ENCODE data around the gene RAD51AP1. TPM values are rescaled to one million over a fixed set of nuclear protein-coding genes. Genes with fewer than 3 reads are reported as not detected.

Gene RAD51AP1
- total RNA-seq, 1 experiment from 2014 or later: 87.4 TPM

GRCh38 chr12:4595881-4596280, 57.2 kb downstream of the RAD51AP1 start:
- Histone ChIP-seq H3K27me3 (replicated peaks; ENCODE audit: control insufficient read depth, insufficient read depth, low read length) (no peaks in the 10 kb centered on the region), H3K4me3 (ENCODE audit: low read depth, low read length) (no peak overlapping the region), H3K9me3 (no peaks in the 10 kb centered on the region), H3K36me3 (ENCODE audit: control insufficient read depth, insufficient read depth, low read length) (no peaks in the 10 kb centered on the region), H3K4me1 (no peaks in the 10 kb centered on the region)
- intact Hi-C loops (cut with micrococcal nuclease; ENCODE audit: unreplicated experiment): no loop called here
- no peaks in the 10 kb centered on the region for H3K4me1 Mint-ChIP-seq (ENCODE audit: low read depth, unreplicated experiment)
- H3K27me3 Mint-ChIP-seq (ENCODE audit: insufficient read depth, unreplicated experiment): peaks cover 26% of the 10 kb centered on the region
- CTCF ChIA-PET: no interaction called here
- no peaks in the 10 kb centered on the region for H3K36me3 Mint-ChIP-seq (ENCODE audit: insufficient read depth, unreplicated experiment)
- no TSS peak for BruUV-seq (replicated peaks)
- H3K9me3 Mint-ChIP-seq (ENCODE audit: unreplicated experiment): no peaks in the 10 kb centered on the region
- H3K27ac Mint-ChIP-seq (ENCODE audit: unreplicated experiment): no peak overlapping the region
- POLR2A ChIA-PET: no interaction called here
- no peak overlapping the region for H3K4me3 Mint-ChIP-seq (ENCODE audit: unreplicated experiment)
- TF ChIP-seq, protein P1, sequence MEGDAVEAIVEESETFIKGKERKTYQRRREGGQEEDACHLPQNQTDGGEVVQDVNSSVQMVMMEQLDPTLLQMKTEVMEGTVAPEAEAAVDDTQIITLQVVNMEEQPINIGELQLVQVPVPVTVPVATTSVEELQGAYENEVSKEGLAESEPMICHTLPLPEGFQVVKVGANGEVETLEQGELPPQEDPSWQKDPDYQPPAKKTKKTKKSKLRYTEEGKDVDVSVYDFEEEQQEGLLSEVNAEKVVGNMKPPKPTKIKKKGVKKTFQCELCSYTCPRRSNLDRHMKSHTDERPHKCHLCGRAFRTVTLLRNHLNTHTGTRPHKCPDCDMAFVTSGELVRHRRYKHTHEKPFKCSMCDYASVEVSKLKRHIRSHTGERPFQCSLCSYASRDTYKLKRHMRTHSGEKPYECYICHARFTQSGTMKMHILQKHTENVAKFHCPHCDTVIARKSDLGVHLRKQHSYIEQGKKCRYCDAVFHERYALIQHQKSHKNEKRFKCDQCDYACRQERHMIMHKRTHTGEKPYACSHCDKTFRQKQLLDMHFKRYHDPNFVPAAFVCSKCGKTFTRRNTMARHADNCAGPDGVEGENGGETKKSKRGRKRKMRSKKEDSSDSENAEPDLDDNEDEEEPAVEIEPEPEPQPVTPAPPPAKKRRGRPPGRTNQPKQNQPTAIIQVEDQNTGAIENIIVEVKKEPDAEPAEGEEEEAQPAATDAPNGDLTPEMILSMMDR (IDR thresholded peaks at IDR 0.05; ENCODE audit: insufficient read depth in 1 of 2, low read depth in 1 of 2, low read length in 1 of 2, severe bottlenecking in 1 of 2, unreplicated experiment in 1 of 2): no peak
- DNase-seq: no peak

GRCh38 chr12:4603421-4603820, 64.7 kb downstream of the RAD51AP1 start:
- peaks cover 27% of the 10 kb centered on the region for H3K27me3 Mint-ChIP-seq (ENCODE audit: insufficient read depth, unreplicated experiment)
- H3K4me1 ChIP-seq: peaks cover 13% of the 10 kb centered on the region
- intact Hi-C loops (cut with micrococcal nuclease; ENCODE audit: unreplicated experiment): no loop called here
- no peak overlapping the region for H3K4me3 ChIP-seq (ENCODE audit: low read depth, low read length)
- no peak overlapping the region for H3K27ac Mint-ChIP-seq (ENCODE audit: unreplicated experiment)
- ChIA-PET POLR2A (no interaction called here), CTCF (no interaction called here)
- no peaks in the 10 kb centered on the region for H3K36me3 Mint-ChIP-seq (ENCODE audit: insufficient read depth, unreplicated experiment)
- H3K27me3 ChIP-seq (replicated peaks; ENCODE audit: control insufficient read depth, insufficient read depth, low read length): no peaks in the 10 kb centered on the region
- no peak for DNase-seq
- no peaks in the 10 kb centered on the region for H3K9me3 Mint-ChIP-seq (ENCODE audit: unreplicated experiment)
- no peaks in the 10 kb centered on the region for H3K36me3 ChIP-seq (ENCODE audit: control insufficient read depth, insufficient read depth, low read length)
- no TSS peak for BruUV-seq (replicated peaks)
- TF ChIP-seq, protein P1 (IDR thresholded peaks at IDR 0.05; ENCODE audit: insufficient read depth in 1 of 2, low read depth in 1 of 2, low read length in 1 of 2, severe bottlenecking in 1 of 2, unreplicated experiment in 1 of 2): no peak
- H3K4me3 Mint-ChIP-seq (ENCODE audit: unreplicated experiment): no peak overlapping the region
- no peaks in the 10 kb centered on the region for H3K9me3 ChIP-seq
- H3K4me1 Mint-ChIP-seq (ENCODE audit: low read depth, unreplicated experiment): peaks cover 22% of the 10 kb centered on the region

- TF ChIP-seq, protein P1 (IDR thresholded peaks at IDR 0.05; ENCODE audit: insufficient read depth in 1 of 2, low read depth in 1 of 2, low read length in 1 of 2, severe bottlenecking in 1 of 2, unreplicated experiment in 1 of 2): no peak
- Mint-ChIP-seq H3K4me3 (ENCODE audit: unreplicated experiment) (no peak overlapping the region), H3K9me3 (ENCODE audit: unreplicated experiment) (no peaks in the 10 kb centered on the region), H3K4me1 (ENCODE audit: low read depth, unreplicated experiment) (peaks cover 22% of the 10 kb centered on the region), H3K27ac (ENCODE audit: unreplicated experiment) (no peak overlapping the region), H3K27me3 (ENCODE audit: insufficient read depth, unreplicated experiment) (peaks cover 27% of the 10 kb centered on the region), H3K36me3 (ENCODE audit: insufficient read depth, unreplicated experiment) (no peaks in the 10 kb centered on the region)
- intact Hi-C loops (cut with micrococcal nuclease; ENCODE audit: unreplicated experiment): loop anchor here (1.0 kb wide), 1 partner anchor 154 kb away; no protein-coding TSS in a partner anchor
- H3K36me3 ChIP-seq (ENCODE audit: control insufficient read depth, insufficient read depth, low read length): no peaks in the 10 kb centered on the region
- H3K4me1 ChIP-seq: peaks cover 13% of the 10 kb centered on the region
- H3K9me3 ChIP-seq: no peaks in the 10 kb centered on the region
- BruUV-seq (replicated peaks): no TSS peak
- no peak overlapping the region for H3K4me3 ChIP-seq (ENCODE audit: low read depth, low read length)
- no peaks in the 10 kb centered on the region for H3K27me3 ChIP-seq (replicated peaks; ENCODE audit: control insufficient read depth, insufficient read depth, low read length)
- ChIA-PET CTCF (interaction anchor here (0.6 to 1.3 kb wide), 4 partner anchors 13 to 154 kb away, joined by 3 to 5 read pairs (median 4); partner anchors contain the start of genes AKAP3 and NDUFA9), POLR2A (no interaction called here)
- no peak for DNase-seq
These were observed 65.3 kb downstream of the RAD51AP1 start for GRCh38 chr12:4603946-4604345.
